ENCODE data around the gene RGS14.

The RGS14 gene

GRCh38 chr5:177357459-177358351 is at the start of gene RGS14:
RGS14 (plus strand) TSS chr5:177357924; CDS start chr5:177358025, 101 bp downstream.
- DNase-seq = peak in 8 of 56 donors; percentile 10 to 45 (median 21)

GRCh38 chr5:177308740-177309139 is 49.0 kb upstream of the RGS14 start:
- no peak for DNase-seq

DNA sequence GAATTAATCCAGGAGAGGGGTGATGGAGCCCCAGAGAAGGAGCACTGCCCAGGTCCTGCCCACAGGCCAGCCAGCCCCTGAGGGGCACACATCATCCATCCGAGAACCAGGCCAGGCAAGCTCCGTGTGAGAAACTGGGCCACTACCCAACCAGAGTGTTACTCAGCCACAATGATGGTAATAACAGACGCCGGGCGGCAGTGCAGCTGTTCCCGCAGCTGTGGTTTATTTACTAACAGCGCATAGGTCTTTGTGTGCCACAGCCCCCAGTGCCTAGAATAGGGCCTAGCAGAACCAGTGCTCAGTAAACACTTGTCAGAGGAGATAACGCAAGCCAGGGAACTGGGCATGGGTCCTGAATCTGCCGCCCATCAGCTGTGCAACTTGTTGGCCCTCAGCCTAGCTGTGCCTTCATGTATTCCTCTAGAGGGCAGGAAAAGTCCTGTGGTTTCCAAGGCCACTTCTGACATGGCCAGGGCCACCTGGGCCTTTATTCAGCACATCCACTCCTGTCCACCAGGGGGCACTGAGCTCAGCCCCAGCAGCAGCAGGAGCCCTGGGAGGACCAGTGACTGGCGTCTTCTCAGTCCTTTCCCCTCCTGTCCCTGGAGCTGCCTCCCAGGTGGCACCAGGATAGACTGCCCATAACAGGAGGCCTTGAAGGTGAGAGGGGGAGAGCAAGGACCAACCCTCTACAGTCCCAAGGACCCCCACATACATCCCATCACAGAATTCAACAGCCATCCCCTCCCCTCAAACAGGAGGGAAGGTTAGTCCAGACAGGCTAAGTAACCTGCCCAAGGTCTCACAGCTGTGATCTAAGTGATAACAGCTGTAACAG is 48.2 kb upstream of the RGS14 start:
- DNase-seq = peak in 11 of 56 donors; percentile 12 to 71 (median 40)

DNA sequence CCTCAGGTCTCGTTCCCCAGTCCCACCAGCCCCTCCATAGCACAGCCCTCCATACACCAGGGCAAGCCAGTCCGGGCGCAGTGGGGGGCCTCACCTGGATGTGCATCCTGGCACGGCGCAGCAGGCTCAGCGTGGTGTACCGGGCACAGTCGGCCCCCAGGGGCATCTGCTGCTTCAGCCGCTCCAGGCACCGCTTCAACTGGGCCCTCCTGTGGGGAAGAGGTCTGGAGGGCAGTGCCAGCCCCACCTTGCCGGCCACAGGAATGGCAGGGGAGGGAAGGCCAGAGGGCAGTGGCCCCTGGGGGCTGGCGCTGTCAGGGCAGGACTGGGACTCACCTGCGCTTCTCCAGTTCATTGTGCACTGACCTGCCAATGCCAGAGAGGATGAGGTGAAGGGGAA is 47.4 kb upstream of the RGS14 start:
- DNase-seq = no peak

DNA sequence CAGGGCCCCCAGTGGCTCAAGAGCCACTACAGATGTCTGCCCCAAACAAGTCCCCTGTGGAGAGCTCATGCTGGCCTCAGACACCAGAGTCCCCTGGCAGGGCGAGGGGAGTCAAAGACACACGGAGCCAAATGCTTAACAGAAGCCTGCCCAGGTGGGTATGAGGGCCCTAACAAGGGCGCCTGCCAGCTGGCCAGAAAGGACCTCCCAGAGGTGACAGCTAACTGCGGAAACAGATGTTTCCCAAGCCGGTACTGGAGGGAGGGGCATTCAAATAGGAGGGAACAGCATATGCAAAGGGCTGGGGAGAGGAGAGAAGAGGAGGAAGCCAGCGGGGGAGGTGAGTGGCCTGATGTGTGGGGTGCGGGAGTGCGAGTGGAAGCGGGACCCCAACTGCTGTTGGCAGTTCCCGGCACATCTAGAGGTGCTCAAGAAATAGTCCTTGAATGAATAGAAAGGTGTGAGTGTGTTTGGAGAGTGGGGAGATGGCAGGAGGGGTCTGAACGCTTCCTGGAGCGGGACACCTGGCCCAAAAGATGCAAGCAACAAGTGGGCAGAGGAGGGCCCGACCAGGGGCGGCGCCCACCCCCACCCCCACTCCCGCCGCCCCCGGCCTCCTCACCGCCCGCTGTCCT is 46.9 kb upstream of the RGS14 start:
- DNase-seq = no peak

DNA sequence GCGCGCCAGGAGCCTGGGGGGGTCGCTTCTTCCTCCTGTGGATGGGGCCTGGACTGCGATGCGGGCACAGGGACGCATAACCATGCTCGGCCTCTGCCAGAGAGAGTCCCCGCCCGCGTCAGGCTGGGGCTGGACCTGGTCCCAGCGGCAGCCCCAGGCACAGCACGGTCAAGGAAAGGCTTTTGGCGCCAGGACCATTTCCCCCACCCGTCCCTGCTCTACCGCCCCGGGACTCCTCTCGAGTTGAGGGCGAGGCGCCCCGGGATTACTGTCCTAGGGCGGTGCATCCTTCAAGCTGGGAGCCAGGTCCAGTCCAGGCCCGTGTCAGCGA is 46.4 kb upstream of the RGS14 start:
- peak in 1 of 56 donors; percentile 55 for DNase-seq

GRCh38 chr5:177311723-177312648 is 45.7 kb upstream of the RGS14 start, which contains the start of gene MXD3:
MXD3 (minus strand) TSS chr5:177311898; CDS start chr5:177311830, 68 bp downstream.
- peak; percentile 39 to 95 (median 84) for DNase-seq

DNA sequence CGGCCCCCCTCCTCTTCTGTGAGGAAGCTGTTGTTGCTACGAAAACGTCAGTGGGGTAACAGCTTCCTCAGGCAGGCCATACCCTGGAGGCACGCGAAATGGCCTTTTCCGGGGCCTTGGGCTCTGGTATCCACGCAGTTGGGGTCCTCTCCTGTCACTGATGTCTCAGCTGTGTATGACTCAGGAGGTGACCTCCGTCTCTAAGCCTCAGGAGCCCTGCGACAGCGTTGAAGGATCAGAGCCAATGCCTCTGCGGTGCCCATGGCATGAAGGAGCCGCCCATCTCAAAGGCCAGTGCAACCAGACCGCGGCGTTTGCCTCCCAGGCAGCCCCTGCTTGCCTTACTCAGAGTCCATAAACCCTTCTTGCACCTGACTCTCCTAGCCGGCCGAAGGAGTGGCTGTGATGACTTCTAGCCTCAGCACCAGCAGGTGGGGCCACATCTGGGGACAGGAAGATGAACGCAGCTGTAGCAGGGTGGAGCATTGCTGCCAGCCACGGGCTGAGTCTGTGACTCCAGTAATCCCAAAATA is 45.0 kb upstream of the RGS14 start:
- no peak for DNase-seq

GRCh38 chr5:177313561-177314259 is 44.0 kb upstream of the RGS14 start:
- DNase-seq = no peak

DNA sequence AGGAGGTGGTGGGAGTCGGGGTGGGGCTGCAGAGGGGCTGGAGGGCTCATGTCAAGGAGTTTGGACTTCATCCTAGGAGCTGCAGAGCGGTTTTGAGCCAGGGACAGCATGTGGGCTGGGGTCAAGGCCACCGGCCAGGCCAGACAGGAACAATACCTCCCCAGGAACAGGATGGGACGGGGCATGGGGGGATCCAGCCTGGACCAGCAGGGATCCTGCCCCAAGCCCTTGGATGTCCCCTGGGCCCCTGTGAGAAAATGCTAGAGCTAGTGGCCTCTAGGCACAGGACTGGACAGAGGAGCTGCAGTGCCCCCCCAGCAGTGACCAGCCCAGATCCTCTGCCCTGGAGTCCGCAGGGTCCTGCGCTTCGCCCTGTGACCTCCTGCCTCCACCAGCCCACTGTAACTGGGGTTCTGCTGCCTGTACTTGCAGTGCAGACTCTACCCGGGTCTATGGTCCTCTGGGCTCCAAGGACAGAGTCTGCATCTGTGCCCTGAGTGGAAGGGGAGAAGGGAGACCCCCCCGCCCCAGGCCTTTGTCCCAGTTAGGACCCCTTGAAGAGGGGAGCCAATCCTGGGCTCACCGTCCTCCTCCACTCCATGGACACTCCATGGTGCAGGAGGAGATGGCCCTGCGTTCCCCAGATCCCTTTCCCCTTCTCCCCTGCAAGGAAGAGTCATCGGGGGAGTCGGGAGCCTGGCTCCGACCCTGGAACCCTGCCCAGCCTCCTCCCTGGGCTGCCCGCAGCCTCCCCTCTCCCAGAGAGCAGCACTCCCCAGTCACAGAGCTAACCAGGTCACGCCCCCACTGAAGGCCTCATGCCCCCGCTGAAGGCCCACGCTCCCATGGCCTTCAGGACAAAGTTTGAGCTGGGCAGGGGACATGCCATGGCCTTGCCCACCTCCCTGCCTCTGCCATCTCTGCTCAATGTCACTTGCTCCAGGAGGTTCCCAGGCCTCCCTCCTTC is 43.1 kb upstream of the RGS14 start:
- DNase-seq = no peak

- no peak for DNase-seq
These were observed 42.3 kb upstream of the RGS14 start for GRCh38 chr5:177315411-177315810.

DNA sequence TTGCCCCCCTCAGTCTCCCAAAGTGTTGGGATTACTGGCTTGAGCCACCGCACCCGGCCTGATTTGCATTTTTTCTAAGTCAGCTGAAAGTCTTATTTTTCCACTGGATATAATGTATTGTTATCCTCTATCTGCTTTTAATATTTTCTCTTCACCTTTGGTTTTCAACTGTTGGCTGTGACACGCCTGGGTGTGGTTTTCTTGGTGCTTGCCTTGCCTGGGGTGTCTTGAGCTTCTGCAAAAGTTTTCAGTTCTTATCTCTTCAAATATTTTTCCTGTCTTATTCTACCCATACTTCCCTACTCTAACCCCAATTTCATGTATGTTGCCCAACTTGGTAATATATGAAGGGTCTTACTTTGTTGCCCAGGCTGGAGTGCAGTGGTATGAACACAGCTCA is 41.7 kb upstream of the RGS14 start:
- no peak for DNase-seq

- peak in 34 of 56 donors; percentile 18 to 84 (median 48) for DNase-seq
These were observed 39.8 kb upstream of the RGS14 start for GRCh38 chr5:177317959-177318377.

GRCh38 chr5:177319913-177320588 is 37.7 kb upstream of the RGS14 start:
- no peak for DNase-seq

DNA sequence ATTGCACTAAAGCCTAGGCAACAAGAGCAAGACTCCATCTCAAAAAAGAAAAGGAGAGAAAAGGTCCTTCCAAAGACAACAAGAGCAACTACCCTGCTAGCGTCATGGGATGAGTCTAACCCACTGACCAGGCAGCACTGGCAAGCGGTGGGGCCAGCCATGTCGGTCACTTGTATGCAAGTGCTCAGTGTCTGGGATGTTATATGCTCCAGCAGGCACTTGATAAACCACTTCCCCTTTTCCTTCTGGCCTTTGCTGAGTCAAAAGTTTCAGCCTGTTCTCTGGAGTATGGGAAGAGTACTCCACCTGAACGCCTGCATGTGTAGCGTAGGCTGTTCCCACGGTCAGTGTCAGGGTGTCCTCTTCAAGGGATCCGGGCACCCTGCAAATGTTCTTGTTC is 36.8 kb upstream of the RGS14 start:
- peak in 4 of 56 donors; percentile 1 to 48 (median 18) for DNase-seq

- no peak for DNase-seq
These were observed 31.8 kb upstream of the RGS14 start for GRCh38 chr5:177325868-177326381.

Measured in amygdala (tissue), 56 donors.